K562 (cell line): Measurements from ENCODE around the gene TPD52L1. TPM values are rescaled to one million over a fixed set of nuclear protein-coding genes. Genes with fewer than 3 reads are reported as not detected.

Source experiments
- CUX1 ChIP-seq: fragments of 200-800 bp; sonication (Bioruptor generic); IDR thresholded peaks from 2 replicates; pipeline ENCODE4 v1.6.1; 2016; ENCODE audit warnings: missing genetic modification characterization, missing compliant biosample characterization
- EP400 ChIP-seq: fragments of 450-650 bp; IDR thresholded peaks from 2 replicates; pipeline ENCODE4 v1.6.1; 2017; ENCODE audit warnings: antibody characterized with exemption, mild to moderate bottlenecking, moderate library complexity
- FOXJ3 ChIP-seq: sonication (generic); formaldehyde crosslinking; IDR thresholded peaks from 2 replicates; pipeline ENCODE4 v1.4.0; 2020; ENCODE audit warnings: mild to moderate bottlenecking, missing genetic modification reagents
- GTF2A2 ChIP-seq: IDR thresholded peaks from 2 replicates; pipeline ENCODE4 v1.6.1; 2016; ENCODE audit warnings: mild to moderate bottlenecking, missing genetic modification characterization, missing compliant biosample characterization
- TRIM28 ChIP-seq: fragments of 450-650 bp; IDR thresholded peaks from 2 replicates; pipeline ENCODE4 v1.6.1; 2017
- ZNF609 ChIP-seq: sonication (generic); formaldehyde crosslinking; IDR thresholded peaks from 2 replicates; pipeline ENCODE4 v1.8.1; 2023; ENCODE audit warnings: missing genetic modification reagents, mild to moderate bottlenecking, borderline replicate concordance
- ZNF75A ChIP-seq: fragments of 450-650 bp; formaldehyde crosslinking; IDR thresholded peaks from 2 replicates; pipeline ENCODE4 v1.4.0; 2020; ENCODE audit warnings: mild to moderate bottlenecking
- ZNF785 ChIP-seq: fragments of 250-450 bp; sonication (Bioruptor Pico); IDR thresholded peaks from 2 replicates; pipeline ENCODE4 v1.4.0; 2020; ENCODE audit warnings: mild to moderate bottlenecking
- polyA plus RNA-seq, 8 experiments: library from polyadenylated mRNA; depleted of rRNA in 4 of 8; stranded (reverse) in 5 of 8; unstranded in 3 of 8; fragments of >200 nt; fragmentation: Nextera tagmentation in 2 of 8; fragmentation: Illumina TruSeq in 1 of 8; extraction: Ambion mirVana in 2 of 8; extraction: Trizol in 1 of 8; gene quantifications; 2 replicates each; pipeline versions ENCODE4 v1.2.1 to v1.2.3, GENCODE V29; 2011 to 2014; ENCODE audit warnings: inconsistent platforms in 1 of 8, missing spikeins in 1 of 8
- total RNA-seq, 7 experiments: library from RNA; depleted of rRNA in 6 of 7; stranded (reverse); fragments of >200 nt in 6 of 7; fragmentation: Illumina TruSeq in 2 of 7; extraction: Trizol in 2 of 7; gene quantifications; 2 replicates each; pipeline versions ENCODE4 v1.2.1 to v1.2.3, GENCODE V29; 2011 to 2021; ENCODE audit warnings: low replicate concordance in 1 of 7
- TF ChIP-seq, protein P1 (sequence below), 2 experiments: fragments of 250-450 bp in 1 of 2; fragments of 450-650 bp in 1 of 2; sonication (Bioruptor Pico) in 1 of 2; IDR thresholded peaks; 2 replicates each; pipeline versions ENCODE4 v1.6.1 to v1.8.0; 2016 to 2021; ENCODE audit warnings: mild to moderate bottlenecking in 2 of 2, moderate library complexity in 2 of 2, missing compliant biosample characterization in 1 of 2, missing genetic modification characterization in 1 of 2

Gene TPD52L1
- total and polyA plus RNA-seq, 9 of the 15 experiments (the other 6 are each of a cell fraction or from before 2014, with no cell fraction given) = 12.9 to 149 (median 75.7) TPM

DNA sequence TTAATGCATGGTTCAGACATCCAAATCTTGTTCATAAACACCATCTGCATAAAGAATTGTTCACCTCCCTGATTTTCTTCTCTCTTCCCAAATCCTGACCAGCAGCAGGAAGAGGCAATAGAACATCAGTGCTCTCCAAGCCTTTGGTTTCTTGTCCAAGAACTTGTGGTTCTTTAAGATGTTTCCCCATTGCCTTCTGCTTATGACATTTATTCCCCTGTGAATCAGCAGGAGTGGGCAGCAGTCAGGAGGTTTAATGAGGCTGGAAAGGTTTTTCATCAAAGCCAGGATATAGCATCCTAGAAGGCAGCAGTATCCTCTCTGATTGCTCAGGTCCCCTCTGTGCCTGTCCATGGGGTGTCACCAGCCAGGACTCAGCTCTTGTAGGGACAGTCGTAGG, 142.9 kb downstream of the TPD52L1 start (continued):
- TF ChIP-seq ZNF609 (CRISPR knock-in tag) (no peak), CUX1 (no peak), ZNF785 (CRISPR knock-in tag) (no peak), ZNF75A (no peak), GTF2A2 (tag) (no peak), EP400 (no peak), FOXJ3 (CRISPR knock-in tag) (no peak), TRIM28 (no peak)
- TF ChIP-seq, protein P1, sequence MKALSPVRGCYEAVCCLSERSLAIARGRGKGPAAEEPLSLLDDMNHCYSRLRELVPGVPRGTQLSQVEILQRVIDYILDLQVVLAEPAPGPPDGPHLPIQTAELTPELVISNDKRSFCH (CRISPR knock-in tag; IDR thresholded peaks at IDR 0.05) = no peak
- TF ChIP-seq, protein P1 (tag; IDR thresholded peaks at IDR 0.05) = no peak
